SK-N-SH treated with all-trans-retinoic acid at 6 μM for 48 hours (cell line): ENCODE measurements around the gene MAP3K7.

Source experiments
- ATAC-seq: fragments of 200-7000 bp; cut with Tn5 transposase; 3 replicates; pipeline ENCODE4 v1.9.1; 2020; ENCODE audit warnings: mild to moderate bottlenecking, moderate library complexity
- CSRNP3 ChIP-seq: fragments of 250-450 bp; sonication (Bioruptor Pico); IDR thresholded peaks from 2 replicates; pipeline ENCODE4 v1.5.1; 2021; ENCODE audit warnings: mild to moderate bottlenecking, moderate library complexity
- ESRRG ChIP-seq: fragments of 250-450 bp; sonication (Bioruptor Pico); IDR thresholded peaks from 2 replicates; pipeline ENCODE4 v1.6.1; 2021; ENCODE audit warnings: mild to moderate bottlenecking
- GLIS3 ChIP-seq: fragments of 250-450 bp; sonication (Bioruptor Pico); IDR thresholded peaks from 2 replicates; pipeline ENCODE4 v1.5.0; 2020; ENCODE audit warnings: mild to moderate bottlenecking, moderate library complexity
- ISL1 ChIP-seq: fragments of 250-450 bp; sonication (Bioruptor Pico); IDR thresholded peaks from 2 replicates; pipeline ENCODE4 v2.1.2; 2022; ENCODE audit warnings: mild to moderate bottlenecking, moderate library complexity
- POU6F1 ChIP-seq: fragments of 250-450 bp; sonication (Bioruptor Pico); IDR thresholded peaks from 2 replicates; pipeline ENCODE4 v1.8.0; 2021; ENCODE audit warnings: low read depth, mild to moderate bottlenecking, moderate library complexity, borderline replicate concordance
- SNAI2 ChIP-seq: fragments of 250-450 bp; sonication (Bioruptor Pico); IDR thresholded peaks from 2 replicates; pipeline ENCODE4 v1.5.0; 2020; ENCODE audit warnings: mild to moderate bottlenecking, moderate library complexity
- TCF4 ChIP-seq: fragments of 250-450 bp; sonication (Bioruptor Pico); IDR thresholded peaks from 2 replicates; pipeline ENCODE4 v1.8.0; 2021; ENCODE audit warnings: mild to moderate bottlenecking, moderate library complexity, borderline replicate concordance
- TOX ChIP-seq: fragments of 250-450 bp; sonication (Bioruptor Pico); IDR thresholded peaks from 2 replicates; pipeline ENCODE4 v1.8.0; 2021; ENCODE audit warnings: mild to moderate bottlenecking, moderate library complexity, borderline replicate concordance
- ZC3H10 ChIP-seq: fragments of 250-450 bp; sonication (Bioruptor Pico); IDR thresholded peaks from 2 replicates; pipeline ENCODE4 v1.5.1; 2021; ENCODE audit warnings: mild to moderate bottlenecking, moderate library complexity
- ZFP3 ChIP-seq: fragments of 250-450 bp; sonication (Bioruptor Pico); IDR thresholded peaks from 2 replicates; pipeline ENCODE4 v1.5.0; 2020; ENCODE audit warnings: mild to moderate bottlenecking, moderate library complexity
- ZFP30 ChIP-seq: fragments of 450-650 bp; formaldehyde crosslinking; IDR thresholded peaks from 2 replicates; pipeline ENCODE4 v1.5.0; 2022; ENCODE audit warnings: mild to moderate bottlenecking, moderate library complexity
- ZNF70 ChIP-seq: fragments of 450-650 bp; formaldehyde crosslinking; IDR thresholded peaks from 2 replicates; pipeline ENCODE4 v1.5.0; 2020; ENCODE audit warnings: mild to moderate bottlenecking, moderate library complexity
- ZNF8 ChIP-seq: fragments of 450-650 bp; formaldehyde crosslinking; IDR thresholded peaks from 2 replicates; pipeline ENCODE4 v1.5.0; 2020; ENCODE audit warnings: mild to moderate bottlenecking, moderate library complexity
- TF ChIP-seq, protein P1 (sequence below): fragments of 250-450 bp; sonication (Bioruptor Pico); IDR thresholded peaks from 2 replicates; pipeline ENCODE4 v1.5.0; 2020; ENCODE audit warnings: mild to moderate bottlenecking, moderate library complexity
- TF ChIP-seq, protein P2 (sequence below): fragments of 250-450 bp; sonication (Bioruptor Pico); IDR thresholded peaks from 2 replicates; pipeline ENCODE4 v1.8.0; 2020; ENCODE audit warnings: mild to moderate bottlenecking, moderate library complexity, borderline replicate concordance

The MAP3K7 gene

GRCh38 chr6:90584636-90585255 lies 2.1 kb downstream of the MAP3K7 start:
- ATAC-seq: no peak

GRCh38 chr6:90583836-90584481 lies 2.9 kb downstream of the MAP3K7 start:
- no peak for ATAC-seq
- TF ChIP-seq, protein P1, sequence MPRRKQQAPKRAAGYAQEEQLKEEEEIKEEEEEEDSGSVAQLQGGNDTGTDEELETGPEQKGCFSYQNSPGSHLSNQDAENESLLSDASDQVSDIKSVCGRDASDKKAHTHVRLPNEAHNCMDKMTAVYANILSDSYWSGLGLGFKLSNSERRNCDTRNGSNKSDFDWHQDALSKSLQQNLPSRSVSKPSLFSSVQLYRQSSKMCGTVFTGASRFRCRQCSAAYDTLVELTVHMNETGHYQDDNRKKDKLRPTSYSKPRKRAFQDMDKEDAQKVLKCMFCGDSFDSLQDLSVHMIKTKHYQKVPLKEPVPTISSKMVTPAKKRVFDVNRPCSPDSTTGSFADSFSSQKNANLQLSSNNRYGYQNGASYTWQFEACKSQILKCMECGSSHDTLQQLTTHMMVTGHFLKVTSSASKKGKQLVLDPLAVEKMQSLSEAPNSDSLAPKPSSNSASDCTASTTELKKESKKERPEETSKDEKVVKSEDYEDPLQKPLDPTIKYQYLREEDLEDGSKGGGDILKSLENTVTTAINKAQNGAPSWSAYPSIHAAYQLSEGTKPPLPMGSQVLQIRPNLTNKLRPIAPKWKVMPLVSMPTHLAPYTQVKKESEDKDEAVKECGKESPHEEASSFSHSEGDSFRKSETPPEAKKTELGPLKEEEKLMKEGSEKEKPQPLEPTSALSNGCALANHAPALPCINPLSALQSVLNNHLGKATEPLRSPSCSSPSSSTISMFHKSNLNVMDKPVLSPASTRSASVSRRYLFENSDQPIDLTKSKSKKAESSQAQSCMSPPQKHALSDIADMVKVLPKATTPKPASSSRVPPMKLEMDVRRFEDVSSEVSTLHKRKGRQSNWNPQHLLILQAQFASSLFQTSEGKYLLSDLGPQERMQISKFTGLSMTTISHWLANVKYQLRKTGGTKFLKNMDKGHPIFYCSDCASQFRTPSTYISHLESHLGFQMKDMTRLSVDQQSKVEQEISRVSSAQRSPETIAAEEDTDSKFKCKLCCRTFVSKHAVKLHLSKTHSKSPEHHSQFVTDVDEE (CRISPR knock-in tag): no peak
- no peak for TF ChIP-seq ZNF8
- TF ChIP-seq POU6F1: no peak
- no peak for TF ChIP-seq ZFP30 (CRISPR knock-in tag)
- TF ChIP-seq, protein P2, sequence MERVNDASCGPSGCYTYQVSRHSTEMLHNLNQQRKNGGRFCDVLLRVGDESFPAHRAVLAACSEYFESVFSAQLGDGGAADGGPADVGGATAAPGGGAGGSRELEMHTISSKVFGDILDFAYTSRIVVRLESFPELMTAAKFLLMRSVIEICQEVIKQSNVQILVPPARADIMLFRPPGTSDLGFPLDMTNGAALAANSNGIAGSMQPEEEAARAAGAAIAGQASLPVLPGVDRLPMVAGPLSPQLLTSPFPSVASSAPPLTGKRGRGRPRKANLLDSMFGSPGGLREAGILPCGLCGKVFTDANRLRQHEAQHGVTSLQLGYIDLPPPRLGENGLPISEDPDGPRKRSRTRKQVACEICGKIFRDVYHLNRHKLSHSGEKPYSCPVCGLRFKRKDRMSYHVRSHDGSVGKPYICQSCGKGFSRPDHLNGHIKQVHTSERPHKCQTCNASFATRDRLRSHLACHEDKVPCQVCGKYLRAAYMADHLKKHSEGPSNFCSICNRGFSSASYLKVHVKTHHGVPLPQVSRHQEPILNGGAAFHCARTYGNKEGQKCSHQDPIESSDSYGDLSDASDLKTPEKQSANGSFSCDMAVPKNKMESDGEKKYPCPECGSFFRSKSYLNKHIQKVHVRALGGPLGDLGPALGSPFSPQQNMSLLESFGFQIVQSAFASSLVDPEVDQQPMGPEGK (CRISPR knock-in tag): no peak
- TF ChIP-seq TOX: no peak
- TF ChIP-seq, all 23 proteins: peak for 0

More at GRCh38 chr6:90584636-90585255, 2.1 kb downstream of the MAP3K7 start:
- TF ChIP-seq, protein P1 (CRISPR knock-in tag): no peak
- TF ChIP-seq ZC3H10 (CRISPR knock-in tag) (no peak), TOX (no peak), POU6F1 (no peak), TCF4 (no peak), ZNF8 (no peak), CSRNP3 (CRISPR knock-in tag) (no peak), ESRRG (CRISPR knock-in tag) (no peak), GLIS3 (CRISPR knock-in tag) (no peak), SNAI2 (no peak), ISL1 (no peak), ZNF70 (CRISPR knock-in tag) (no peak), ZFP3 (CRISPR knock-in tag) (no peak)
- TF ChIP-seq, protein P2 (CRISPR knock-in tag): no peak
